LNCaP clone FGC (cell line): Measurements from ENCODE around the gene AHCYL2.
"Not testable (repeated sequence)": the region's sequence is repeated elsewhere in the genome, so short reads cannot be mapped to it uniquely, and the experiment has no call there.

Source experiments
- DNase-seq: peaks from one replicate; pipeline ENCODE4 v3.0.0-alpha.2; 2011; ENCODE audit warnings: low read depth
- H3K4me3 ChIP-seq: 2 replicates; pipeline ENCODE4 v1.5.1; 2011; ENCODE audit warnings: mild to moderate bottlenecking, low read depth, low read length, control low read depth
- CTCF ChIP-seq: IDR thresholded peaks from 2 replicates; pipeline ENCODE4 v1.5.1; 2012; ENCODE audit warnings: mild to moderate bottlenecking; ENCODE audit not compliant: control insufficient read depth, insufficient read depth; ENCODE audit errors: extremely low read depth

AHCYL2 gene

DNA sequence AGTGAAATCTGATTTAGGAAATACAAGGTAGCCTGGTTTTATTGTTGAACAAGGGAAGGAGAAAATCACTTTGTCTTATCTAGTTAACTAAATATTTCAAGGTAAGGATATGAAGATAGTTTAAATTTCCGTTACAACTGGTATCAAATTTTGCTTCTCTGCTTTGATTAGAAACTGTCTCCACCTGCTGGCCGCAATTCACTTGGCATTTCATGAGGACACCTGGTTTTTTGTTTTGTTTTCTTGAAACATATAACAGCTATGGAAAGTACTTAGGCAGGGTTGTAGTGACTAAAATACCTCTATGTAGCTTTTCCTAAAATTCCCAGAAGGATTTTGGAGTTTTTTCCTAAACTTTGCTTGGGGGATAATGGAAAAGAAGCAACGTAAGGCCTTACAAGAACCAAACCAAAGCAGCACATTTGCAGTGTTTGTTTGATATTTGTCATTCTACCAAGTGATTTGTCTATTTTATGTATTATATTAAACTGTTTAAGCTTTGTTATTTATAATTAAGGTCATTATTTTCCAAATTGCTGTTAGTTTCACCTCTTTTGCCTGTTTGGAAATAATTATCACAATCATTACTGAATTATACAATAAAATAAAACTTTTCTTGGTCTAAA is 73.6 kb downstream of the AHCYL2 start:
- TF ChIP-seq CTCF: peak; percentile 82
- H3K4me3 ChIP-seq: no peak overlapping the region
- peak; percentile 18 for DNase-seq

- no peak for TF ChIP-seq CTCF
- no peak overlapping the region for H3K4me3 ChIP-seq
- no peak for DNase-seq
Observed at GRCh38 chr7:129299889-129300288, 75.1 kb downstream of the AHCYL2 start.

- DNase-seq, H3K4me3 ChIP-seq: not testable (repeated sequence)
Observed at GRCh38 chr7:129300299-129300698, 75.5 kb downstream of the AHCYL2 start.

- no peak for DNase-seq
- no peak overlapping the region for H3K4me3 ChIP-seq
- no peak for TF ChIP-seq CTCF
Observed at GRCh38 chr7:129307592-129307991, 82.8 kb downstream of the AHCYL2 start.

DNA sequence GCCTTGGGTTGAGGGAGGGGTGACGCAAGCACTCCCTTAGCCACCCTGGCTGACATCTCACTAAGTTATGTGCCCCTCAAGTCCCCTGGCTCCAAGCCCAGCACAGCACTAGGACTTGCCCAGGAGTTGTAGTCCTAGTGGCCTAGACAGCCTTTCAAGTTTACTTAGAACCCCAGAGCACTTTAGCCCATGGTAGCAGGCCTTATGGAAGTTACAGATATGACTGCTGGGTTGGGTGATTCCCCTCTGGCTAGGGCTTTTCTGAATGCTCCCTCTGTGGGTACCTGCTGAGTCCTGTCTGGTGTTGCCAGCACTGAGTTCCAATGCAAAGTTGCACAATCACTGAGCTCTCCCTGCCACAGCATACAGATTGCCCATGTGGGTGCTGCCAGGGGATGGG is 83.2 kb downstream of the AHCYL2 start:
- no peak for TF ChIP-seq CTCF
- no peak overlapping the region for H3K4me3 ChIP-seq
- DNase-seq: no peak

- DNase-seq: no peak
- no peak overlapping the region for H3K4me3 ChIP-seq
- no peak for TF ChIP-seq CTCF
Observed at GRCh38 chr7:129311429-129311828, 86.6 kb downstream of the AHCYL2 start.

- H3K4me3 ChIP-seq: no peak overlapping the region
- DNase-seq: no peak
- no peak for TF ChIP-seq CTCF
Observed at GRCh38 chr7:129313282-129313681, 88.5 kb downstream of the AHCYL2 start.
